DOHH2 (cell line): ENCODE data around the gene SH2B2.

Experiments used
- H3F3A ChIP-seq: fragments of 200-600 bp; sonication (generic), shearing (Covaris generic); 2 replicates; pipeline ENCODE4 v1.6.0; 2016; ENCODE audit warnings: antibody characterized with exemption, mild to moderate bottlenecking; ENCODE audit not compliant: control insufficient read depth, insufficient read depth
- H3K27ac ChIP-seq: fragments of 200-600 bp; sonication (generic); 2 replicates; pipeline ENCODE4 v1.5.1; 2014; ENCODE audit warnings: low read depth, mild to moderate bottlenecking, low read length, moderate library complexity
- H3K27me3 ChIP-seq: fragments of 200-600 bp; sonication (generic); 2 replicates; pipeline ENCODE4 v1.6.1; 2014; ENCODE audit warnings: mild to moderate bottlenecking, low read length, mixed read lengths; ENCODE audit not compliant: control insufficient read depth
- H3K36me3 ChIP-seq: fragments of 200-600 bp; sonication (generic); 2 replicates; pipeline ENCODE4 v1.6.1; 2014; ENCODE audit warnings: mild to moderate bottlenecking, low read length, moderate library complexity, mixed read lengths; ENCODE audit not compliant: control insufficient read depth
- H3K4me1 ChIP-seq: fragments of 200-600 bp; sonication (generic); 2 replicates; pipeline ENCODE4 v1.6.1; 2014; ENCODE audit warnings: mild to moderate bottlenecking, low read length, mixed read lengths; ENCODE audit not compliant: control insufficient read depth
- H3K4me2 ChIP-seq: fragments of 200-600 bp; sonication (generic); 2 replicates; pipeline ENCODE4 v1.6.0; 2014; ENCODE audit warnings: mild to moderate bottlenecking, low read length, moderate library complexity
- H3K4me3 ChIP-seq: fragments of 200-600 bp; sonication (generic); 2 replicates; pipeline ENCODE4 v1.5.1; 2014; ENCODE audit warnings: mild to moderate bottlenecking, low read length, mixed read lengths
- H3K79me2 ChIP-seq: fragments of 200-600 bp; sonication (generic); 2 replicates; pipeline ENCODE4 v1.6.1; 2014; ENCODE audit warnings: mild to moderate bottlenecking, low read length, mixed read lengths; ENCODE audit not compliant: control insufficient read depth
- H3K9me2 ChIP-seq: fragments of 200-600 bp; sonication (generic); replicated peaks from 2 replicates; pipeline ENCODE4 v1.6.1; 2014; ENCODE audit warnings: mild to moderate bottlenecking, low read length, mixed read lengths; ENCODE audit not compliant: control insufficient read depth
- H3K9me3 ChIP-seq: fragments of 200-600 bp; sonication (generic); 2 replicates; pipeline ENCODE4 v1.6.1; 2014; ENCODE audit warnings: antibody characterized with exemption, low read length, mixed read lengths; ENCODE audit not compliant: control insufficient read depth, insufficient read depth
- H4K20me1 ChIP-seq: fragments of 200-600 bp; sonication (generic); 2 replicates; pipeline ENCODE4 v1.6.0; 2014; ENCODE audit warnings: low read depth, mild to moderate bottlenecking, antibody characterized with exemption, low read length, moderate library complexity; ENCODE audit not compliant: control insufficient read depth, insufficient read depth
- EZH2phosphoT487 ChIP-seq: fragments of 200-600 bp; sonication (generic); IDR thresholded peaks from 2 replicates; pipeline ENCODE4 v1.6.1; 2017; ENCODE audit warnings: borderline replicate concordance, mild to moderate bottlenecking, antibody characterized with exemption, low read length, moderate library complexity, mixed read lengths
- TF ChIP-seq, protein P1 (sequence below): fragments of 200-600 bp; sonication (generic); IDR thresholded peaks from one replicate; pipeline ENCODE4 v1.5.1; 2014; ENCODE audit warnings: antibody characterized with exemption, mild to moderate bottlenecking, low read depth, low read length; ENCODE audit not compliant: poor library complexity, severe bottlenecking

Gene SH2B2

GRCh38 chr7:102244601-102245000 lies 42.1 kb upstream of the SH2B2 start:
- Histone ChIP-seq H3K27ac (no peak overlapping the region), H3K9me3 (no peaks in the 10 kb centered on the region), H4K20me1 (no peaks in the 10 kb centered on the region), H3K36me3 (peaks cover 72% of the 10 kb centered on the region), H3F3A (peaks cover 4% of the 10 kb centered on the region), H3K4me1 (peaks cover 16% of the 10 kb centered on the region), H3K4me2 (no peak overlapping the region), H3K4me3 (no peak overlapping the region), H3K9me2 (no peaks in the 10 kb centered on the region), H3K79me2 (no peaks in the 10 kb centered on the region), H3K27me3 (no peaks in the 10 kb centered on the region)
- TF ChIP-seq, protein P1, sequence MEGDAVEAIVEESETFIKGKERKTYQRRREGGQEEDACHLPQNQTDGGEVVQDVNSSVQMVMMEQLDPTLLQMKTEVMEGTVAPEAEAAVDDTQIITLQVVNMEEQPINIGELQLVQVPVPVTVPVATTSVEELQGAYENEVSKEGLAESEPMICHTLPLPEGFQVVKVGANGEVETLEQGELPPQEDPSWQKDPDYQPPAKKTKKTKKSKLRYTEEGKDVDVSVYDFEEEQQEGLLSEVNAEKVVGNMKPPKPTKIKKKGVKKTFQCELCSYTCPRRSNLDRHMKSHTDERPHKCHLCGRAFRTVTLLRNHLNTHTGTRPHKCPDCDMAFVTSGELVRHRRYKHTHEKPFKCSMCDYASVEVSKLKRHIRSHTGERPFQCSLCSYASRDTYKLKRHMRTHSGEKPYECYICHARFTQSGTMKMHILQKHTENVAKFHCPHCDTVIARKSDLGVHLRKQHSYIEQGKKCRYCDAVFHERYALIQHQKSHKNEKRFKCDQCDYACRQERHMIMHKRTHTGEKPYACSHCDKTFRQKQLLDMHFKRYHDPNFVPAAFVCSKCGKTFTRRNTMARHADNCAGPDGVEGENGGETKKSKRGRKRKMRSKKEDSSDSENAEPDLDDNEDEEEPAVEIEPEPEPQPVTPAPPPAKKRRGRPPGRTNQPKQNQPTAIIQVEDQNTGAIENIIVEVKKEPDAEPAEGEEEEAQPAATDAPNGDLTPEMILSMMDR, result no peak
- TF ChIP-seq EZH2phosphoT487, result no peak

- H3K79me2 ChIP-seq, result peaks cover 12% of the 10 kb centered on the region
- peaks cover 22% of the 10 kb centered on the region for H3F3A ChIP-seq
- no peak overlapping the region for H3K4me3 ChIP-seq
- no peak overlapping the region for H3K4me2 ChIP-seq
- H4K20me1 ChIP-seq, result no peaks in the 10 kb centered on the region
- no peak for TF ChIP-seq EZH2phosphoT487
- TF ChIP-seq, protein P1, result no peak
- no peaks in the 10 kb centered on the region for H3K9me3 ChIP-seq
- H3K36me3 ChIP-seq, result peaks cover 58% of the 10 kb centered on the region
- H3K27me3 ChIP-seq, result no peaks in the 10 kb centered on the region
- H3K4me1 ChIP-seq, result peaks cover 41% of the 10 kb centered on the region
- H3K9me2 ChIP-seq, result no peaks in the 10 kb centered on the region
- no peak overlapping the region for H3K27ac ChIP-seq
Observed at GRCh38 chr7:102248081-102248455, 38.6 kb upstream of the SH2B2 start.

DNA sequence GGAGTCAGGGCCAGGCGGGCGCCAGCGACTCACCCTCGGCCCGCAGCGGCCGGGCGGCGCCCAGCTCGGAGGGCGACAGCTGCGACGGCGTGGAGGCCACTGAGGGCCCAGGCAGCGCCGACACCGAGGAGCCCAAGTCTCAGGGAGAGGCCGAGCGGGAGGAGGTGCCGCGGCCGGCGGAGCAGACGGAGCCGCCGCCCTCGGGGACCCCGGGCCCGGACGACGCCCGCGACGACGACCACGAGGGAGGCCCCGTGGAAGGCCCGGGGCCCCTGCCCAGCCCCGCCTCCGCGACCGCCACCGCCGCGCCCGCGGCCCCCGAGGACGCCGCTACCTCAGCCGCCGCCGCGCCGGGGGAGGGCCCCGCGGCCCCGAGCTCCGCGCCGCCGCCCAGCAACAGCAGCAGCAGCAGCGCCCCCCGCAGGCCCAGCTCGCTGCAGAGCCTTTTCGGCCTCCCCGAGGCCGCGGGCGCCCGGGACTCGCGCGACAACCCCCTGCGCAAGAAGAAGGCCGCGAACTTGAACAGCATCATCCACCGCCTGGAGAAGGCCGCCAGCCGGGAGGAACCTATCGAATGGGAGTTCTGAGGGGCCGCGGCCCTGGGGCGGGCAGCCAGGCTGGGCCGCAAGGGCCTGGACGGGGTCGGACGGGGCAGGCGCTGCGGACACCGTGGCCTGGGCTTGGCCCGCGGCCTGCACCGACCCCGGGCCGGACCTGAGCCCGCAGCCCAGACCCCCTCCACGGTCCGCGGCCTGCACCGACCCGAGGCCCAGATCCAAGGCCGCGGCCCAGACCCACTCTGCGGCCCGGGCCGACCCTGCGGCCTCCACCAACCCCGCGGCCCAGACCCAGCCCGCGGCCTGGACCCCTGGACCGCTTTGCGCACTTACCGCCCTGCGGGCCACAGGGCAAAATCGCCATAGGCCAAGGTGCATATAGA lies 37.9 kb upstream of the SH2B2 start:
- Histone ChIP-seq H3K79me2 (peaks cover 12% of the 10 kb centered on the region), H3K36me3 (peaks cover 62% of the 10 kb centered on the region), H3K4me3 (no peak overlapping the region), H3K4me2 (no peak overlapping the region), H3K27ac (no peak overlapping the region), H3F3A (peaks cover 22% of the 10 kb centered on the region), H3K9me2 (no peaks in the 10 kb centered on the region), H3K9me3 (no peaks in the 10 kb centered on the region), H3K27me3 (no peaks in the 10 kb centered on the region), H3K4me1 (peaks cover 44% of the 10 kb centered on the region), H4K20me1 (no peaks in the 10 kb centered on the region)
- no peak for TF ChIP-seq EZH2phosphoT487
- TF ChIP-seq, protein P1, result no peak
